Brain microvascular endothelial cell (primary cell): ENCODE results near the gene HDAC8.

Experiments
- DNase-seq: peaks from one replicate; pipeline ENCODE4 v3.0.0-alpha.2; 2020
- H3K27ac ChIP-seq: fragments of 250-450 bp; sonication (Bioruptor Pico); 2 replicates; pipeline ENCODE4 v1.5.1; 2020; ENCODE audit warnings: mild to moderate bottlenecking, moderate library complexity
- H3K27me3 ChIP-seq: fragments of 250-450 bp; sonication (Bioruptor Pico); replicated peaks from 2 replicates; pipeline ENCODE4 v1.5.1; 2020; ENCODE audit warnings: mild to moderate bottlenecking
- H3K36me3 ChIP-seq: fragments of 250-450 bp; sonication (Bioruptor Pico); replicated peaks from 2 replicates; pipeline ENCODE4 v1.5.1; 2020; ENCODE audit warnings: mild to moderate bottlenecking
- H3K4me3 ChIP-seq: 2 replicates; pipeline ENCODE4 v1.5.1; 2011; ENCODE audit warnings: low read depth, mild to moderate bottlenecking, control low read depth, low read length, moderate library complexity
- in situ Hi-C: cut with HindIII; loops from 2 replicates; pipeline ENCODE4 v1.10.0; 2017; ENCODE audit warnings: low sequenced_read_pairs, low pct_ligation_motif_present
- TF ChIP-seq, protein P1 (sequence below): IDR thresholded peaks from 2 replicates; pipeline ENCODE4 v1.5.1; 2011; ENCODE audit warnings: low read depth, mild to moderate bottlenecking, moderate library complexity, low read length, control low read depth, inconsistent platforms; ENCODE audit errors: missing control alignments

Gene HDAC8

GRCh38 chrX:72572248-72573157 is at the start of gene HDAC8:
Gene HDAC8 (minus strand): TSS chrX:72572843. CDS start chrX:72572761, 82 bp downstream.
- peak; percentile 73 for DNase-seq

GRCh38 chrX:72621625-72622485 is 49.2 kb upstream of the HDAC8 start:
- Histone ChIP-seq H3K27me3 (no peaks in the 10 kb centered on the region), H3K4me3 (no peak overlapping the region), H3K27ac (peak overlapping the region; percentile 75), H3K36me3 (no peaks in the 10 kb centered on the region)
- TF ChIP-seq, protein P1, sequence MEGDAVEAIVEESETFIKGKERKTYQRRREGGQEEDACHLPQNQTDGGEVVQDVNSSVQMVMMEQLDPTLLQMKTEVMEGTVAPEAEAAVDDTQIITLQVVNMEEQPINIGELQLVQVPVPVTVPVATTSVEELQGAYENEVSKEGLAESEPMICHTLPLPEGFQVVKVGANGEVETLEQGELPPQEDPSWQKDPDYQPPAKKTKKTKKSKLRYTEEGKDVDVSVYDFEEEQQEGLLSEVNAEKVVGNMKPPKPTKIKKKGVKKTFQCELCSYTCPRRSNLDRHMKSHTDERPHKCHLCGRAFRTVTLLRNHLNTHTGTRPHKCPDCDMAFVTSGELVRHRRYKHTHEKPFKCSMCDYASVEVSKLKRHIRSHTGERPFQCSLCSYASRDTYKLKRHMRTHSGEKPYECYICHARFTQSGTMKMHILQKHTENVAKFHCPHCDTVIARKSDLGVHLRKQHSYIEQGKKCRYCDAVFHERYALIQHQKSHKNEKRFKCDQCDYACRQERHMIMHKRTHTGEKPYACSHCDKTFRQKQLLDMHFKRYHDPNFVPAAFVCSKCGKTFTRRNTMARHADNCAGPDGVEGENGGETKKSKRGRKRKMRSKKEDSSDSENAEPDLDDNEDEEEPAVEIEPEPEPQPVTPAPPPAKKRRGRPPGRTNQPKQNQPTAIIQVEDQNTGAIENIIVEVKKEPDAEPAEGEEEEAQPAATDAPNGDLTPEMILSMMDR, result no peak
- DNase-seq, result peak; percentile 32
- in situ Hi-C loops, result no loop called here

More at GRCh38 chrX:72572248-72573157, at the start of gene HDAC8:
- in situ Hi-C loops, result no loop called here
- H3K36me3 ChIP-seq, result peaks cover 3% of the 10 kb centered on the region
- TF ChIP-seq, protein P1, result no peak
- H3K4me3 ChIP-seq, result peak within 1 kb of the TSS; percentile 73
- peak within 1 kb of the TSS; percentile 76 for H3K27ac ChIP-seq
- H3K27me3 ChIP-seq, result no peaks in the 10 kb centered on the region

GRCh38 chrX:72621163-72621562 is 48.5 kb upstream of the HDAC8 start:
- Histone ChIP-seq H3K27me3 (no peaks in the 10 kb centered on the region), H3K36me3 (no peaks in the 10 kb centered on the region), H3K4me3 (peak overlapping the region; percentile 25), H3K27ac (peak overlapping the region; percentile 75)
- in situ Hi-C loops, result no loop called here
- no peak for DNase-seq
- TF ChIP-seq, protein P1, result no peak

DNA sequence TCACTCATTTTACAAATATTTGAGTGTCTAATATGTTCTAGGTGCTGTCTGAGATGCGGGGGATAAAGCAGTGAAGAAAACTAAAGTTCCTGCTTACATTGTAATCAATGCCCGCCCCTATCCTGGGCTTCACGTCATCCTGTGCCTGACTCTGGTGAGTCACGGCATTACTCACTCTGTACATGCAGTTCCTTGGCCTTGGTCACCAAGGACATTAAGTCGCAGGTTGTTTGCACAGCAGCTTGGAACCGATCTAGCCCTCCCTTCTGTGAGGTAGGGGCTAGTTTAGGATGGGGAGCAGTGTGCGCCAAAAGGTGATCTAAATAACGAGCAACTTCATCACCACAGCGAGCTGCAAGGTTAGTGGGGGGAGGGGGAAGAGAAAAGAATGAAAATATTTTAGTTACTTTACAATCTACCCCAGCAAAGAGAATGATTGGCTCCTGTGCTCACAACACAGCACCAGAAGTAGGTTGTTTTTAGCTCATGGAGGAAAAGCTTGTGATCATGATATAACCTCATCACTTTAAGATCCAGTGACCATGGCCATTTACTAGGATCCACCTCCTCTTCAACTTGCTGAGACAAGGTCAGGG is 48.0 kb upstream of the HDAC8 start:
- Histone ChIP-seq H3K27ac (peak overlapping the region; percentile 75), H3K4me3 (peak overlapping the region; percentile 25), H3K36me3 (no peaks in the 10 kb centered on the region), H3K27me3 (no peaks in the 10 kb centered on the region)
- in situ Hi-C loops, result no loop called here
- TF ChIP-seq, protein P1, result no peak
- peak; percentile 90 for DNase-seq

GRCh38 chrX:72609313-72609712 is 36.7 kb upstream of the HDAC8 start:
- no peaks in the 10 kb centered on the region for H3K36me3 ChIP-seq
- TF ChIP-seq, protein P1, result peak; percentile 33
- no peaks in the 10 kb centered on the region for H3K27me3 ChIP-seq

More at GRCh38 chrX:72609313-72609712, 36.7 kb upstream of the HDAC8 start:
- no peak overlapping the region for H3K4me3 ChIP-seq
- in situ Hi-C loops, result no loop called here
- no peak for DNase-seq
- no peak overlapping the region for H3K27ac ChIP-seq
